NCI-H2107 treated with DMSO at 0.1 percent for 48 hours (cell line): ENCODE results near the gene FCER1A.

Experiments used
- DNase-seq: peaks from one replicate; lab custom pipeline; 2025; ENCODE audit not compliant: unreplicated experiment; lab: John Stamatoyannopoulos, UW

Gene FCER1A

GRCh38 chr1:159302095-159302494, at the start of gene FCER1A:
TSS of gene FCER1A (plus strand) at chr1:159302336. CDS start at chr1:159302365, 29 bp downstream.
- DNase-seq: no peak

GRCh38 chr1:159261311-159261710, 40.8 kb upstream of the FCER1A start:
- no peak for DNase-seq

GRCh38 chr1:159261721-159262494, 40.2 kb upstream of the FCER1A start:
- DNase-seq: no peak

GRCh38 chr1:159266832-159267231, 35.3 kb upstream of the FCER1A start:
- no peak for DNase-seq

GRCh38 chr1:159274631-159275030, 27.5 kb upstream of the FCER1A start:
- DNase-seq: no peak

GRCh38 chr1:159275891-159276290, 26.2 kb upstream of the FCER1A start:
- no peak for DNase-seq

GRCh38 chr1:159279773-159280172, 22.4 kb upstream of the FCER1A start:
- no peak for DNase-seq

- no peak for DNase-seq
Measured at GRCh38 chr1:159282118-159282517, 20.0 kb upstream of the FCER1A start.

GRCh38 chr1:159289060-159289459, 13.1 kb upstream of the FCER1A start:
- no peak for DNase-seq

GRCh38 chr1:159291424-159291823, 10.7 kb upstream of the FCER1A start:
- no peak for DNase-seq

- no peak for DNase-seq
Measured at GRCh38 chr1:159296706-159297375, 5.3 kb upstream of the FCER1A start.

- no peak for DNase-seq
Measured at GRCh38 chr1:159300146-159300545, 2.0 kb upstream of the FCER1A start.

- DNase-seq: no peak
Measured at GRCh38 chr1:159307346-159308020, 5.3 kb downstream of the FCER1A start.

- DNase-seq: no peak
Measured at GRCh38 chr1:159311679-159312078, 9.5 kb downstream of the FCER1A start.

GRCh38 chr1:159315381-159315780, 13.2 kb downstream of the FCER1A start:
- no peak for DNase-seq

- no peak for DNase-seq
Measured at GRCh38 chr1:159318784-159319551, 16.8 kb downstream of the FCER1A start.

- no peak for DNase-seq
Measured at GRCh38 chr1:159334797-159335196, 32.7 kb downstream of the FCER1A start.

- DNase-seq: no peak
Measured at GRCh38 chr1:159338018-159338417, 35.9 kb downstream of the FCER1A start.

GRCh38 chr1:159339536-159339935, 37.4 kb downstream of the FCER1A start:
- DNase-seq: no peak

GRCh38 chr1:159341736-159342135, 39.6 kb downstream of the FCER1A start:
- no peak for DNase-seq

GRCh38 chr1:159342761-159343425, 40.8 kb downstream of the FCER1A start:
- no peak for DNase-seq
